Measurements from ENCODE around the gene NOL4L.

DNA sequence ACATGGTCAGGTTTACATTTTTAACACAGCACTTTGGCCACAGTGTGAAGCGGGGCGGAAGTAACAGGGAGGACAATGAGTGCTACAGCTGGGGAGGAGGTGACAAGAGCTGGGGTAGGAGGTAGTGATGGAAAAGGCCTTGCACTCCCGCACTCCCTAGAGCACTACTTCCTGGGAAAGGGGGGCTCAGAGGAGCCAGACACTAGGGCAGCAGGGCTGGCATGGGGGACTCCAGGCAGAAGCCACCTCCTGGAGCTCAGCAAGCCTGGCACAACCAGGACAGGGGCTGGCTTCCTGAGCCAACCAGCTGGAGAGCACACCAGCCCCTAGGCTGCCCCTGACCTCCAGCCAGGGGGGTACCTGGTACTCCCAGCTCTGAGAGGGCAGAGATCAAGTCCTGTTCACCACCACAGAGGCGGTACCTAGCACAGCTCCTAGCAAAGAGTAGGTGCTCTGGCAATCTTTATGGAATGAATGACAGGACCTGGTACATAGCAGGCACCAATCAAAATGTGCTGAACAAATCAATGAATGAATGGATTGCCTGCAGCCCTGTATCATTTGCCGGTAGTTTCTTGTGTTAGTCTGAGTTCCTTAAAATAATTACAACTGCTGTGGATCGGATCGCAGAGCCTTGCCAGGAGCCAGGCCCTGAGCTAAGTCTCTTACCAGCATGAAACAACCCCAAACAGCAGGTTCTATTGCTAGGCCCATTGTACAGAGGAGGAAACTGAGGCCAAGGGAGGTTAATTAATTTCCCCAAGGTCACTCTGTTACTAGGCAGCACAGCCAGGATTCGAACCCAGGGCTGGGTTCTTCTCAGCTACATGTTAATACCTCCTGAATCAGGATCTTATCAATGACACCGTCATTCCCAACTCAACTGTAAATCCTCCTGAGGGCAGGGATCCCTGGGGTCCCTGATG, 15.5 kb downstream of the NOL4L start:
- TF ChIP-seq, protein P1, sequence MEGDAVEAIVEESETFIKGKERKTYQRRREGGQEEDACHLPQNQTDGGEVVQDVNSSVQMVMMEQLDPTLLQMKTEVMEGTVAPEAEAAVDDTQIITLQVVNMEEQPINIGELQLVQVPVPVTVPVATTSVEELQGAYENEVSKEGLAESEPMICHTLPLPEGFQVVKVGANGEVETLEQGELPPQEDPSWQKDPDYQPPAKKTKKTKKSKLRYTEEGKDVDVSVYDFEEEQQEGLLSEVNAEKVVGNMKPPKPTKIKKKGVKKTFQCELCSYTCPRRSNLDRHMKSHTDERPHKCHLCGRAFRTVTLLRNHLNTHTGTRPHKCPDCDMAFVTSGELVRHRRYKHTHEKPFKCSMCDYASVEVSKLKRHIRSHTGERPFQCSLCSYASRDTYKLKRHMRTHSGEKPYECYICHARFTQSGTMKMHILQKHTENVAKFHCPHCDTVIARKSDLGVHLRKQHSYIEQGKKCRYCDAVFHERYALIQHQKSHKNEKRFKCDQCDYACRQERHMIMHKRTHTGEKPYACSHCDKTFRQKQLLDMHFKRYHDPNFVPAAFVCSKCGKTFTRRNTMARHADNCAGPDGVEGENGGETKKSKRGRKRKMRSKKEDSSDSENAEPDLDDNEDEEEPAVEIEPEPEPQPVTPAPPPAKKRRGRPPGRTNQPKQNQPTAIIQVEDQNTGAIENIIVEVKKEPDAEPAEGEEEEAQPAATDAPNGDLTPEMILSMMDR (IDR thresholded peaks at IDR 0.05): no peak
- TF ChIP-seq POLR2A (IDR thresholded peaks at IDR 0.05): no peak

Measured in thyroid gland (tissue), 4 donors.